Stimulated activated CD8-positive, alpha-beta memory T cell treated with anti-CD3 and anti-CD28 coated beads, Interleukin-4, amount 100 ng/mL, for 1 hour (primary cell): ENCODE results near the gene CFDP1.

Experiments used
- DNase-seq, 2 donors: peaks; one replicate each; pipeline ENCODE4 v3.0.0-alpha.2; 2020; ENCODE audit warnings: low read depth in 2 of 2, low spot score in 1 of 2

CFDP1 gene

GRCh38 chr16:75252946-75253911 is 180.1 kb downstream of the CFDP1 start:
- DNase-seq = no peak

- DNase-seq = no peak
Observed at GRCh38 chr16:75252049-75252864, 181.0 kb downstream of the CFDP1 start.

DNA sequence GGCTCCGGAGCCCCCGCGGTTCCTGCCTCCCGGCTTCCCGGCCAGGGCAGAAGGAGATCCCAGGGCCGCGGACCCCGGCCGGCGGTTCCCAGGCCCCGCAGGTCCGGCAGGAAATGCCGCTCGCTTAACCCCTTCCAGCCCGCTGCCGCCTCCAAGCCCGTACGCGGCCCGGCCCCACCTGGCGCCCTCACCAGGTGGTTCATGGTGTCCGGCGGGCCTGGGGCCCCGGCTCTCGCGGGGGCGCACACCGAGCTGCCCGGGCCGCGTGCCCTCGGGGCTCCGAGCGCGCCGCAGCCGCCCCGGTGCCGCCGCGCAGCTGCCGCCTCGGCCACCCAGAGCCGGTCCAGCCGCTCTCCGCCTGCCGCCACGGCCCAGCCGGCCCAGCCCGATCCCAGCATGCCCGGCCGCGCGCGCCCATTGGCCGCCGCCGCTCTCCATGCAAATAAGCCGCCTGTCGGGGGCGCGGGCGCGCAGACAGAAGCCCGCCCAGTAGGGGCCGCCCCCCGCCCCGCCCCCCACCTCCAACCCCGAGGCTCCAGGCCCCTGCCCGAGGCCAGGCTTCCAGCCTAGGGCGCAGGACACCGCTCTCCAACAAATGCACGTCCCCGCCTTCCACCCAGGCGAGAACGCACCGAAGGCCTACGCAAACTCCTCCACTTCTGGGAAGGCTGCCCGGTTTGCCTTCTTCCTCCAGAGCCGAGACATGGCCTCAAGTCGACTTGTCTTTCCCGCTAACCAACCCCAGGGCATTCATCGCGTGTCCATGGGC is 181.8 kb downstream of the CFDP1 start, which contains the start of gene BCAR1:
Gene BCAR1, minus strand, starts transcription at position 345 of the 769 bp plus-strand sequence. Its CDS starts 142 bp downstream, at position 203.
- no peak for DNase-seq

- DNase-seq = no peak
Observed at GRCh38 chr16:75250809-75251279, 182.5 kb downstream of the CFDP1 start.

DNA sequence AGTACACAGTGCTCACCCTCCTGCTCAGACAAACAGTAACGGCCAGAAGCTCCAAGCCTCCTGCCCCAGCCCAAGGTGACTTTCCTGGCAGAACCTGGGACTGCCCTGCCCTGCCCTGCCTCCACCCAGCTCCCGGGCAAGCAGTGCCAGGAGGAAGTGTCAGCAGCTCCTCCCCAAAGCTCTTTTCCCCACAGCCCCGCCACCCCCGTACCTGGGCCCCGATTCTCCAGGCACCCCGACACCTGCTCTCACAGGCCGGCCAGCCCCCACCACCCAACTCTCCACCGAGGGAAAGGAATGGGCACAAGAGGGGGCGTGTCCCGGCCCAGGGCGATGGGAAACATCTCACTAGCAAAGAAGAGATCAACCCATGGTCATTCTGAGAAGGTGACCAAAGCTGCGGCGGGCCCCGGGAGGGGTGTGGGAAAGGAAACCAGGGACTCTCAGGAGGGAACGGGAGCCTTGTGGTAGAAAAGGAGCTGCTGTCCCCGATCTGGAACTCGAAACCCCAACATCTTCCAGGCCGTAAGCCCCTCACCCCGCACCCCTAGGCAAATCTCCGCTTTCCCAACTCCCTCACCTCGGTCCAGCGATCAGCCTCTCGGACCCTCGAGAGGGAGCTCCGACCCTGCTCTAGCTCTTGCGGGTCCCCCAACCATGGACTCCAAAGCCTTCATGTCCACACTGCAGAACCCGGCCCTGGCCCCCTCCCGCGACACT is 183.1 kb downstream of the CFDP1 start:
- DNase-seq = no peak

- no peak for DNase-seq
Observed at GRCh38 chr16:75249441-75249840, 183.9 kb downstream of the CFDP1 start.

- DNase-seq = no peak
Observed at GRCh38 chr16:75248536-75249380, 184.5 kb downstream of the CFDP1 start.

- no peak for DNase-seq
Observed at GRCh38 chr16:75248142-75248535, 185.2 kb downstream of the CFDP1 start.

GRCh38 chr16:75247249-75247648 is 186.1 kb downstream of the CFDP1 start:
- DNase-seq = no peak

- no peak for DNase-seq
Observed at GRCh38 chr16:75246504-75247205, 186.6 kb downstream of the CFDP1 start.

DNA sequence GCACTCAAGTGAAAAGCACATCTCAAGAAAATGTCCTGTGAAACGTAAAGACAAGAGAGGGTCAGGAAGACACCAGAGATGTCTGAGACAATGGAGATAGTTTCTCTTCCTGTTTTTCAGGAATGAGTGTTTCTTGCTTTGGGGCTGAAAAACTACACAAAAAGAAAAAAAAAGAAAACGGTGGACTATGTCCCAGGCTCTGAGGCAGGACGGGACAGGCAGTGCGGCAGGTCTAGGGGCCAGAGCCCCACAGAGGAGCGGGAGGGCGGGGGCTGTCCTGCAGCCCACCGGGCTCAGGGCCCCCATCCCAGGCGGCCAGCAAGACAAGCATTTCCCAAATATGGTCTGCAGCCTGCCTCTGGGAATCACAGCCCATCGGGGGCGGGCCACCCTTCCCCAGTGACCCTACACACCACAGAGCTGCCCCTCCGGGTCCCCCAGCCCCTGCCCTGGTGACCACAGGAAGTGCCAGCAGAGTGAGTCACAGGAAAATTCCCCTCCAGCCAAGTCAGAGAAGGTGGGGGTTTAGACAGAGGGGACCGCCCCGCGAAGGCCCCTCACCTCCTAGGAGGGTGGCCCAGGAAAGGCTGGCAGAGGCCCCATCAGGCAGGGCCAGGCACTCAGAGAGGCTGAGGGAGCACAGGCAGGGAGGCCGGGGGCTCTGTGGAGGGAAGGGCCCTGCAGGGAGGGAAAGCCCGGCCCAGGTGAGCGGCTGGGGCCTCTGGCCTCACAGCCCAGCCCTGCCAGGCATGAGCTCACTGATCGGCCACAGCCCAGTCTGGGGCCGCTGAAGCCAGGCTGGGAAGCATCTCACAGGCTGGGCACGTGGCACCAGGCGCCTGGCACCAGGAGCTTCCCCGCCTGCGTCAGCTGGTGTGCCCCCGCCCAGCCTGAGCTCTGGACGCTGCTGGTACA is 188.2 kb downstream of the CFDP1 start:
- no peak for DNase-seq

GRCh38 chr16:75244225-75244809 is 189.0 kb downstream of the CFDP1 start:
- DNase-seq = no peak
